ENCODE measurements around the gene BSDC1. TPM values are rescaled to one million over a fixed set of nuclear protein-coding genes. Genes with fewer than 3 reads are reported as not detected.

Gene BSDC1
- total RNA-seq, 1 experiment from 2014 or later: 44.3 TPM

- no peak for TF ChIP-seq MAX (CRISPR knock-in tag; IDR thresholded peaks at IDR 0.05)
- TF ChIP-seq ZNF121 (CRISPR knock-in tag; IDR thresholded peaks at IDR 0.05): no peak
Observed at GRCh38 chr1:32372149-32372756, 22.0 kb downstream of the BSDC1 start (continued).

- no peak for DNase-seq (ENCODE audit: low spot score)
- no peaks in the 10 kb centered on the region for H3K27me3 Mint-ChIP-seq (ENCODE audit: low read depth)
- no peaks in the 10 kb centered on the region for H3K4me1 Mint-ChIP-seq
- CTCF ChIA-PET: no interaction called here
- TF ChIP-seq ZNF121 (CRISPR knock-in tag; IDR thresholded peaks at IDR 0.05) (peak; percentile 76; the same call in 1 of the 2 replicates), IRF2 (CRISPR knock-in tag; IDR thresholded peaks at IDR 0.05; ENCODE audit: borderline replicate concordance, low read depth) (no peak)
- H3K4me3 Mint-ChIP-seq: no peak overlapping the region
- POLR2A ChIA-PET: no interaction called here
- ATAC-seq: no peak
- no peak overlapping the region for H3K27ac Mint-ChIP-seq
- H3K9me3 Mint-ChIP-seq: no peaks in the 10 kb centered on the region
- peaks cover 30% of the 10 kb centered on the region for H3K36me3 Mint-ChIP-seq
Observed at GRCh38 chr1:32367912-32368635, 26.2 kb downstream of the BSDC1 start.

- H3K27me3 Mint-ChIP-seq (ENCODE audit: low read depth): peaks cover 16% of the 10 kb centered on the region
- no peaks in the 10 kb centered on the region for H3K9me3 Mint-ChIP-seq
- ChIA-PET CTCF (interaction anchor here (0.6 kb wide), 1 partner anchor 155 kb away, joined by 3 read pairs; no protein-coding TSS in a partner anchor), POLR2A (interaction anchor here (1.4 kb wide), 1 partner anchor 12 kb away, joined by 3 read pairs; no protein-coding TSS in a partner anchor)
- ATAC-seq: no peak
- no peak for DNase-seq (ENCODE audit: low spot score)
- no peak overlapping the region for H3K27ac Mint-ChIP-seq
- H3K36me3 Mint-ChIP-seq: peaks cover 17% of the 10 kb centered on the region
- no peak overlapping the region for H3K4me3 Mint-ChIP-seq
- H3K4me1 Mint-ChIP-seq: peaks cover 10% of the 10 kb centered on the region
- TF ChIP-seq KAT7 (CRISPR knock-in tag; IDR thresholded peaks at IDR 0.05; ENCODE audit: borderline replicate concordance): no peak
- TF ChIP-seq RELA (CRISPR knock-in tag; IDR thresholded peaks at IDR 0.05; ENCODE audit: borderline replicate concordance): no peak
- no peak for TF ChIP-seq ERG (CRISPR knock-in tag; IDR thresholded peaks at IDR 0.05)
- no peak for TF ChIP-seq CREB1 (CRISPR knock-in tag; IDR thresholded peaks at IDR 0.05)
- no peak for TF ChIP-seq NR3C1 (CRISPR knock-in tag; conservative IDR thresholded peaks at IDR 0.05; ENCODE audit: low read depth)
- no peak for TF ChIP-seq ZNF423 (CRISPR knock-in tag; IDR thresholded peaks at IDR 0.05)
- TF ChIP-seq JAZF1 (CRISPR knock-in tag; IDR thresholded peaks at IDR 0.05): no peak
- no peak for TF ChIP-seq CDX4 (CRISPR knock-in tag; IDR thresholded peaks at IDR 0.05; ENCODE audit: borderline replicate concordance)
- TF ChIP-seq ESRRA (CRISPR knock-in tag; IDR thresholded peaks at IDR 0.05; ENCODE audit: borderline replicate concordance): no peak
- TF ChIP-seq PRDM15 (CRISPR knock-in tag; IDR thresholded peaks at IDR 0.05): no peak
- no peak for TF ChIP-seq STAT6 (CRISPR knock-in tag; conservative IDR thresholded peaks at IDR 0.05; ENCODE audit: low read depth)
- no peak for TF ChIP-seq USF1 (CRISPR knock-in tag; IDR thresholded peaks at IDR 0.05)
- TF ChIP-seq IRF2 (CRISPR knock-in tag; IDR thresholded peaks at IDR 0.05; ENCODE audit: borderline replicate concordance, low read depth): no peak
- no peak for TF ChIP-seq AFF4 (CRISPR knock-in tag; IDR thresholded peaks at IDR 0.05; ENCODE audit: borderline replicate concordance)
Observed at GRCh38 chr1:32365445-32365844, 28.8 kb downstream of the BSDC1 start.
